Mononuclear cell (primary cell): ENCODE measurements around the gene MBNL1. TPM values are rescaled to one million over a fixed set of nuclear protein-coding genes. Genes with fewer than 3 reads are reported as not detected.
"Not testable (repeated sequence)": the region's sequence is repeated elsewhere in the genome, so short reads cannot be mapped to it uniquely, and the experiment has no call there.

Experiments used
- H3K27me3 ChIP-seq: 2 replicates; pipeline ENCODE4 v1.6.0; 2011; ENCODE audit warnings: low read length, control low read depth; ENCODE audit not compliant: insufficient read depth
- H3K4me1 ChIP-seq: 2 replicates; pipeline ENCODE4 v1.5.1; 2011; ENCODE audit warnings: mild to moderate bottlenecking, low read length, control low read depth; ENCODE audit not compliant: insufficient read depth
- H3K4me3 ChIP-seq: 2 replicates; pipeline ENCODE4 v1.5.1; 2011; ENCODE audit warnings: mild to moderate bottlenecking, low read length, moderate library complexity
- H3K9me3 ChIP-seq: 2 replicates; pipeline ENCODE4 v1.5.1; 2011; ENCODE audit warnings: low read depth, mild to moderate bottlenecking, control low read depth, low read length
- total RNA-seq: library from RNA; depleted of rRNA; stranded (reverse); fragments of >200 nt; gene quantifications from one replicate; pipeline ENCODE4 v1.2.3, GENCODE V29; 2012

Gene MBNL1
- total RNA-seq, 1 donor, result 929 TPM

- H3K4me3 ChIP-seq, result no peak overlapping the region
- no peaks in the 10 kb centered on the region for H3K27me3 ChIP-seq
- peaks cover 16% of the 10 kb centered on the region for H3K4me1 ChIP-seq
- no peaks in the 10 kb centered on the region for H3K9me3 ChIP-seq
These were observed 170.0 kb downstream of the MBNL1 start for GRCh38 chr3:152438706-152439105.

GRCh38 chr3:152440243-152440642, 171.5 kb downstream of the MBNL1 start:
- H3K27me3 ChIP-seq, H3K4me3 ChIP-seq, H3K9me3 ChIP-seq: not testable (repeated sequence)
- peaks cover 18% of the 10 kb centered on the region for H3K4me1 ChIP-seq

GRCh38 chr3:152443212-152444023, 174.7 kb downstream of the MBNL1 start:
- H3K4me1 ChIP-seq, result peaks cover 7% of the 10 kb centered on the region
- H3K9me3 ChIP-seq, result no peaks in the 10 kb centered on the region
- H3K4me3 ChIP-seq, result no peak overlapping the region
- no peaks in the 10 kb centered on the region for H3K27me3 ChIP-seq

GRCh38 chr3:152444029-152444641, 175.4 kb downstream of the MBNL1 start:
- Histone ChIP-seq H3K27me3 (no peaks in the 10 kb centered on the region), H3K4me3 (no peak overlapping the region), H3K9me3 (no peaks in the 10 kb centered on the region), H3K4me1 (peaks cover 7% of the 10 kb centered on the region)

- no peak overlapping the region for H3K4me3 ChIP-seq
- no peaks in the 10 kb centered on the region for H3K9me3 ChIP-seq
- H3K27me3 ChIP-seq, result no peaks in the 10 kb centered on the region
- H3K4me1 ChIP-seq, result peaks cover 7% of the 10 kb centered on the region
These were observed 176.5 kb downstream of the MBNL1 start for GRCh38 chr3:152445212-152445611.

- Histone ChIP-seq H3K4me3 (no peak overlapping the region), H3K9me3 (no peaks in the 10 kb centered on the region), H3K4me1 (peaks cover 7% of the 10 kb centered on the region), H3K27me3 (no peaks in the 10 kb centered on the region)
These were observed 177.8 kb downstream of the MBNL1 start for GRCh38 chr3:152446495-152446894.

GRCh38 chr3:152447511-152447910, 178.8 kb downstream of the MBNL1 start:
- Histone ChIP-seq H3K9me3 (no peaks in the 10 kb centered on the region), H3K4me3 (no peak overlapping the region), H3K27me3 (no peaks in the 10 kb centered on the region), H3K4me1 (peaks cover 7% of the 10 kb centered on the region)

- H3K4me1 ChIP-seq, result peaks cover 7% of the 10 kb centered on the region
- no peaks in the 10 kb centered on the region for H3K27me3 ChIP-seq
- H3K9me3 ChIP-seq, result no peaks in the 10 kb centered on the region
- H3K4me3 ChIP-seq, result no peak overlapping the region
These were observed 179.4 kb downstream of the MBNL1 start for GRCh38 chr3:152448091-152448490.

GRCh38 chr3:152452318-152452717, 183.6 kb downstream of the MBNL1 start:
- no peaks in the 10 kb centered on the region for H3K9me3 ChIP-seq
- no peaks in the 10 kb centered on the region for H3K4me1 ChIP-seq
- H3K4me3 ChIP-seq, result no peak overlapping the region
- no peaks in the 10 kb centered on the region for H3K27me3 ChIP-seq

GRCh38 chr3:152454076-152454875, 185.5 kb downstream of the MBNL1 start:
- Histone ChIP-seq H3K4me1 (no peaks in the 10 kb centered on the region), H3K27me3 (no peaks in the 10 kb centered on the region), H3K4me3 (no peak overlapping the region), H3K9me3 (no peaks in the 10 kb centered on the region)

GRCh38 chr3:152455989-152456388, 187.3 kb downstream of the MBNL1 start:
- peaks cover 2% of the 10 kb centered on the region for H3K4me1 ChIP-seq
- H3K4me3 ChIP-seq, result no peak overlapping the region
- no peaks in the 10 kb centered on the region for H3K9me3 ChIP-seq
- H3K27me3 ChIP-seq, result no peaks in the 10 kb centered on the region

GRCh38 chr3:152457500-152458375, 189.0 kb downstream of the MBNL1 start:
- H3K27me3 ChIP-seq, result no peaks in the 10 kb centered on the region
- H3K4me1 ChIP-seq, result peaks cover 3% of the 10 kb centered on the region
- no peaks in the 10 kb centered on the region for H3K9me3 ChIP-seq
- H3K4me3 ChIP-seq, result no peak overlapping the region

GRCh38 chr3:152458376-152459117, 189.8 kb downstream of the MBNL1 start:
- peaks cover 3% of the 10 kb centered on the region for H3K4me1 ChIP-seq
- H3K4me3 ChIP-seq, result no peak overlapping the region
- no peaks in the 10 kb centered on the region for H3K9me3 ChIP-seq
- H3K27me3 ChIP-seq, result no peaks in the 10 kb centered on the region

GRCh38 chr3:152459118-152459515, 190.4 kb downstream of the MBNL1 start:
- H3K4me1 ChIP-seq, result peaks cover 3% of the 10 kb centered on the region
- H3K9me3 ChIP-seq, result no peaks in the 10 kb centered on the region
- no peak overlapping the region for H3K4me3 ChIP-seq
- H3K27me3 ChIP-seq, result no peaks in the 10 kb centered on the region
